AG04450 (cell line): Measurements from ENCODE around the gene ADPRHL1. TPM values are rescaled to one million over a fixed set of nuclear protein-coding genes. Genes with fewer than 3 reads are reported as not detected.
"Not testable (repeated sequence)": the region's sequence is repeated elsewhere in the genome, so short reads cannot be mapped to it uniquely, and the experiment has no call there.

Experiments
- CTCF ChIA-PET: fragments of 300-600, 350-600 bp; formaldehyde crosslinking; extraction: SDS; loops from one replicate; lab custom pipeline; 2022; ENCODE audit warnings: antibody characterized with exemption, inconsistent platforms; lab: Charles Lee
- POLR2A ChIA-PET: fragments of 350-600 bp; formaldehyde crosslinking; extraction: SDS; loops from one replicate; lab custom pipeline; 2021; ENCODE audit warnings: antibody characterized with exemption, inconsistent platforms; lab: Yijun Ruan, JAX
- DNase-seq: peaks from one replicate; pipeline ENCODE4 v3.0.0-alpha.2; 2011; ENCODE audit warnings: low read depth, low spot score
- H3K27ac ChIP-seq: one replicate; pipeline ENCODE4 v1.5.1; 2012; ENCODE audit warnings: low read depth, low read length, control low read depth
- H3K27me3 ChIP-seq: one replicate; pipeline ENCODE4 v1.6.0; 2012; ENCODE audit warnings: low read length; ENCODE audit not compliant: control insufficient read depth, insufficient read depth
- H3K4me3 ChIP-seq: 2 replicates; pipeline ENCODE4 v1.5.1; 2011; ENCODE audit warnings: mild to moderate bottlenecking, low read depth, low read length, control low read depth
- H3K9me3 ChIP-seq: 2 replicates; pipeline ENCODE4 v1.5.1; 2012; ENCODE audit warnings: low read length; ENCODE audit not compliant: control insufficient read depth, insufficient read depth
- CTCF ChIP-seq: IDR thresholded peaks from 2 replicates; pipeline ENCODE4 v1.5.1; 2011; ENCODE audit warnings: low read depth, low read length, control low read depth, inconsistent platforms
- polyA plus RNA-seq: library from polyadenylated mRNA; depleted of rRNA; stranded (reverse); fragments of >200 nt; gene quantifications from 2 replicates; pipeline ENCODE4 v1.2.3, GENCODE V29; 2011

The ADPRHL1 gene
- polyA plus RNA-seq, 1 experiment, result 0.35 TPM

GRCh38 chr13:113437408-113438010 is 15.8 kb downstream of the ADPRHL1 start:
- no peak for DNase-seq
- CTCF ChIA-PET, result no interaction called here
- H3K4me3 ChIP-seq, result no peak overlapping the region
- no peak for TF ChIP-seq CTCF
- POLR2A ChIA-PET, result no interaction called here
- H3K27me3 ChIP-seq, result no peaks in the 10 kb centered on the region
- no peak overlapping the region for H3K27ac ChIP-seq
- peaks cover 8% of the 10 kb centered on the region; the same call in 1 of the 2 replicates for H3K9me3 ChIP-seq

GRCh38 chr13:113436866-113437265 is 16.4 kb downstream of the ADPRHL1 start:
- H3K9me3 ChIP-seq, H3K4me3 ChIP-seq, H3K27me3 ChIP-seq, H3K27ac ChIP-seq, POLR2A ChIA-PET, DNase-seq, CTCF ChIA-PET: not testable (repeated sequence)

- POLR2A ChIA-PET, CTCF ChIA-PET, H3K27ac ChIP-seq, DNase-seq, H3K27me3 ChIP-seq, H3K4me3 ChIP-seq, H3K9me3 ChIP-seq: not testable (repeated sequence)
Observed at GRCh38 chr13:113435907-113436306, 17.4 kb downstream of the ADPRHL1 start.

GRCh38 chr13:113433391-113433916 is 19.8 kb downstream of the ADPRHL1 start:
- no peaks in the 10 kb centered on the region for H3K27me3 ChIP-seq
- DNase-seq, result no peak
- POLR2A ChIA-PET, result no interaction called here
- no peak overlapping the region for H3K27ac ChIP-seq
- peaks cover 3% of the 10 kb centered on the region; the same call in 1 of the 2 replicates for H3K9me3 ChIP-seq
- CTCF ChIA-PET, result no interaction called here
- no peak for TF ChIP-seq CTCF
- no peak overlapping the region for H3K4me3 ChIP-seq

- Histone ChIP-seq H3K27me3 (no peaks in the 10 kb centered on the region), H3K27ac (no peak overlapping the region), H3K4me3 (no peak overlapping the region), H3K9me3 (peaks cover 3% of the 10 kb centered on the region; the same call in 1 of the 2 replicates)
- ChIA-PET CTCF (no interaction called here), POLR2A (no interaction called here)
- TF ChIP-seq CTCF, result no peak
- no peak for DNase-seq
Observed at GRCh38 chr13:113432506-113433270, 20.6 kb downstream of the ADPRHL1 start.

- CTCF ChIA-PET, result no interaction called here
- H3K27ac ChIP-seq, result no peak overlapping the region
- H3K27me3 ChIP-seq, result no peaks in the 10 kb centered on the region
- H3K4me3 ChIP-seq, result no peak overlapping the region
- H3K9me3 ChIP-seq, result peaks cover 6% of the 10 kb centered on the region; the same call in 1 of the 2 replicates
- TF ChIP-seq CTCF, result no peak
- no peak for DNase-seq
- POLR2A ChIA-PET, result no interaction called here
Observed at GRCh38 chr13:113431171-113431570, 22.1 kb downstream of the ADPRHL1 start.
